ENCODE results near the gene TMEM141. TPM values are rescaled to one million over a fixed set of nuclear protein-coding genes. Genes with fewer than 3 reads are reported as not detected.
"Not testable (repeated sequence)": the region's sequence is repeated elsewhere in the genome, so short reads cannot be mapped to it uniquely, and the experiment has no call there.

The TMEM141 gene
- total RNA-seq, 4 donors from 2014 or later, result 179 to 392 (median 224) TPM

DNA sequence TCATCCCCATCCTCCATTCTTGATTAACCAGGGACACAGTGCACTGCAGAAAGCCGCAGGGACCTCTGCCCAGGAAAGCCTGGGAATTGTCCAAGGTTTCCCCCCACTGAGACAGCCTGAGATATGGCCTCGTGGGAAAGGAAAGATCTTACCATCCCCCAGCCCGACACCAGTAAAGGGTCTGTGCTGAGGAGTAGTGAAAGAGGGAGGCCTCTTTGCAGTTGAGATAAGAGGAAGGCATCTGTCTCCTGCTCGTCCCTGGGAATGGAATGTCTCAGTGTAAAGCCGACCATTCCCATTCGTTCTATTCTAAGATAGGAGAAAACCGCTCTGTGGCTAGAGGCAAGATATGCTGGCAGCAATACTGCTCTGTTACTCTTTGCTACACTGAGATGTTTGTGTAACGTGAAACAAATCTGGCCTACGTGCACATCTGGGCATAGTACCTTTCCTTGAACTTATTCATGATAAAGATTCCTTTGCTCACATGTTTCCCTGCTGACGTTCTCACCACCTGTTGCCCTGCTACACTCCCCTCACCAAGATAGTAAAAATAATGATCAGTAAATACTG lies 5.7 kb downstream of the TMEM141 start:
- peaks cover 49% of the 10 kb centered on the region for H3K27me3 ChIP-seq
- DNase-seq; intact Hi-C loops (cut with DNase I; ENCODE audit: low total_unique reads); H3K4me3 ChIP-seq; H3K36me3 ChIP-seq; H3K9me3 ChIP-seq: not testable (repeated sequence)
- H3K4me1 ChIP-seq, result peaks cover 14 to 93% (median 65%) of the 10 kb centered on the region in 4 donors
- TF ChIP-seq POLR2A (IDR thresholded peaks at IDR 0.05), result peak; percentile 13
- WGBS, 2 donors (ENCODE audit: low coverage in 1 of 2), result 0 to 21% methylated on average over 3 to 10 of the region's 10 CpGs
- in situ Hi-C loops (cut with MboI; ENCODE audit: low pct_ligation_motif_present in 1 of 4, low pct_unique_long_range_greater_than_20kb in 1 of 4, low sequenced_read_pairs in 3 of 4), result loop anchor here in 2 of 4 donors (25.0 kb wide), 1 partner anchor 240 kb away; the partner anchor contains the start of genes ABCA2 (in 2 of the 2), FUT7 (in 2 of the 2) and NPDC1 (in 2 of the 2)
- H3K27ac ChIP-seq, result peak overlapping the region in 1 of 4 donors; percentile 46

DNA sequence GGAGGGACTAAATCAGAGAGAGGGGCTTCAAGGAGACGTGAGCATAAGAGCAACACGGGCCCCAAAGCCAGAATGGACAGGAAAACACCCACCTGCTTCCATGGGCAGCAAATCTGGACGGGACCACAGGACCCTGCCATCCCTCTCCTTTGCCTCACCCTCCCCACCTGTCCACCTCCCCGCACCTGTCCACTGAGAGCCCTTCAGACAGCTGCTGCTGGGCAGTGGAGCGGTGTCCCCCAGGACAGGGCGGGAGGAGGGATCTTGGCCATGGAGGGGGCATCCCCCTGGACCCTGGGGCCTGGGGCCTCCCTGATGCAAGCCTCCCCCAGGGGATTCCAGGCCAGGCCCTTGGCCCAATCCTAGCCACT lies 7.5 kb downstream of the TMEM141 start:
- Histone ChIP-seq H3K27ac (peak overlapping the region; percentile 80 to 90 (median 88)), H3K27me3 (peaks cover 57% of the 10 kb centered on the region), H3K9me3 (no peaks in the 10 kb centered on the region), H3K36me3 (no peaks in the 10 kb centered on the region), H3K4me3 (peak overlapping the region in 3 of 4 donors; percentile 36 to 52 (median 37)), H3K4me1 (peaks cover 8 to 74% (median 47%) of the 10 kb centered on the region in 4 donors)
- no peak for TF ChIP-seq EP300 (IDR thresholded peaks at IDR 0.05; ENCODE audit: low read depth)
- TF ChIP-seq, protein P1, sequence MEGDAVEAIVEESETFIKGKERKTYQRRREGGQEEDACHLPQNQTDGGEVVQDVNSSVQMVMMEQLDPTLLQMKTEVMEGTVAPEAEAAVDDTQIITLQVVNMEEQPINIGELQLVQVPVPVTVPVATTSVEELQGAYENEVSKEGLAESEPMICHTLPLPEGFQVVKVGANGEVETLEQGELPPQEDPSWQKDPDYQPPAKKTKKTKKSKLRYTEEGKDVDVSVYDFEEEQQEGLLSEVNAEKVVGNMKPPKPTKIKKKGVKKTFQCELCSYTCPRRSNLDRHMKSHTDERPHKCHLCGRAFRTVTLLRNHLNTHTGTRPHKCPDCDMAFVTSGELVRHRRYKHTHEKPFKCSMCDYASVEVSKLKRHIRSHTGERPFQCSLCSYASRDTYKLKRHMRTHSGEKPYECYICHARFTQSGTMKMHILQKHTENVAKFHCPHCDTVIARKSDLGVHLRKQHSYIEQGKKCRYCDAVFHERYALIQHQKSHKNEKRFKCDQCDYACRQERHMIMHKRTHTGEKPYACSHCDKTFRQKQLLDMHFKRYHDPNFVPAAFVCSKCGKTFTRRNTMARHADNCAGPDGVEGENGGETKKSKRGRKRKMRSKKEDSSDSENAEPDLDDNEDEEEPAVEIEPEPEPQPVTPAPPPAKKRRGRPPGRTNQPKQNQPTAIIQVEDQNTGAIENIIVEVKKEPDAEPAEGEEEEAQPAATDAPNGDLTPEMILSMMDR (IDR thresholded peaks at IDR 0.05), result no peak
- no peak for TF ChIP-seq POLR2A (IDR thresholded peaks at IDR 0.05)
- no peak for TF ChIP-seq POLR2AphosphoS5 (IDR thresholded peaks at IDR 0.05)
- DNase-seq, result no peak
- WGBS, 2 donors (ENCODE audit: low coverage in 1 of 2), result 42% methylated on average over 2 to 6 of the region's 6 CpGs
- intact Hi-C loops (cut with DNase I; ENCODE audit: low total_unique reads) (no loop called here), in situ Hi-C loops (cut with MboI; ENCODE audit: low pct_ligation_motif_present in 1 of 4, low pct_unique_long_range_greater_than_20kb in 1 of 4, low sequenced_read_pairs in 3 of 4) (loop anchor here in 2 of 4 donors (25.0 kb wide), 1 partner anchor 239 kb away; the partner anchor contains the start of genes ABCA2 (in 2 of the 2), FUT7 (in 2 of the 2) and NPDC1 (in 2 of the 2))

GRCh38 chr9:136799079-136799853 lies 8.1 kb downstream of the TMEM141 start:
- H3K36me3 ChIP-seq, result no peaks in the 10 kb centered on the region
- H3K9me3 ChIP-seq, result no peaks in the 10 kb centered on the region
- in situ Hi-C loops (cut with MboI; ENCODE audit: low pct_ligation_motif_present in 1 of 4, low pct_unique_long_range_greater_than_20kb in 1 of 4, low sequenced_read_pairs in 3 of 4) (loop anchor here in 2 of 4 donors (25.0 kb wide), 1 partner anchor 238 kb away; the partner anchor contains the start of genes ABCA2 (in 2 of the 2), FUT7 (in 2 of the 2) and NPDC1 (in 2 of the 2)), intact Hi-C loops (cut with DNase I; ENCODE audit: low total_unique reads) (no loop called here)
- peak; percentile 83 for DNase-seq
- TF ChIP-seq, protein P1 (IDR thresholded peaks at IDR 0.05), result no peak
- peak in 2 of 3 donors; percentile 10 to 40 for TF ChIP-seq POLR2AphosphoS5 (IDR thresholded peaks at IDR 0.05)
- H3K4me1 ChIP-seq, result peaks cover 8 to 70% (median 42%) of the 10 kb centered on the region in 4 donors
- peaks cover 57% of the 10 kb centered on the region for H3K27me3 ChIP-seq
- 30% methylated on average over 26 of the region's 35 CpGs; no CpG with 5 or more reads in 1 of the 2 donors for WGBS, 2 donors (ENCODE audit: low coverage in 1 of 2)
- peak overlapping the region in 3 of 4 donors; percentile 36 to 52 (median 37) for H3K4me3 ChIP-seq
- peak overlapping the region; percentile 80 to 90 (median 88) for H3K27ac ChIP-seq

DNA sequence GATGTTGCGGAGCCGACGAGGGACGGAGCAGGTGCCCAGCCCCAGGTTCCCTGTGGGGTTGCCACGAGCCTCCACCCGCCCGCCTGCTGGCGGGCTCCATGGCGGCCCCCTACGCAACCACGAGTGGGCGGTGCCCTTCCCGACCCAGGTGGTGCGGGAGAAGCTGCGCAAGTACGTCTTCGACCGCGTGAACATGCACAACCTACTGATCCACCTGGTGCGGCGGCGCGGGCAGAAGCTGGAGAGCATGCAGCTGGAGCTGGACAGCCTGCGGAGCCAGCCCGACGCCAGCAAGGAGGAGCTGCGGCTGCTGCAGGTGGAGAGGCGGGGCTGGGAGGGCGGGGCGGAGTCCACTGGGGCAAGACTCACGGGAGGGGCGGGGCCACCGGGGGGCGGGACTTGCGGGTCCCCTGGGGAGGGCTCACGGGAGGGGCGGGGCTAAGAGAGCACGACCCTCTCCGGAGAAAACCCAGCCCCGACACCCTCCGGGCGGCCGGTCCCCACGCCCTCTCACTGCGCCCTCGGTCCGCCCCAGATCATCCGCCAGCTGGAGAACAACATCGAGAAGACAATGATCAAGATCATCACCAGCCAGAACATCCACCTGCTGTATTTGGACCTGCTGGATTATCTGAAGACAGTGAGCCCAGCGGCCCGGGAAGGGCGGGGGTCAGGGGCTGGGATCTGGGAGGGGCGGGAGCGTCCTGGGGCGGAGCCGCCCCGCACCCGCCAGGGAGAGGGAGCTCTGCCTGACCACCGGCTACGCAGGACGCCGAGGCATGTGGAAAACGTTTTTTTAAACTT lies 8.9 kb downstream of the TMEM141 start:
- Histone ChIP-seq H3K27ac (peak overlapping the region; percentile 80 to 90 (median 88)), H3K4me1 (peaks cover 8 to 62% (median 39%) of the 10 kb centered on the region in 4 donors), H3K36me3 (no peaks in the 10 kb centered on the region), H3K9me3 (no peaks in the 10 kb centered on the region), H3K27me3 (peaks cover 57% of the 10 kb centered on the region), H3K4me3 (peak overlapping the region; percentile 7 to 52 (median 36))
- peak; percentile 60 to 90 (median 88) for TF ChIP-seq POLR2AphosphoS5 (IDR thresholded peaks at IDR 0.05)
- no peak for TF ChIP-seq EP300 (IDR thresholded peaks at IDR 0.05; ENCODE audit: low read depth)
- TF ChIP-seq POLR2A (IDR thresholded peaks at IDR 0.05), result peak; percentile 72
- TF ChIP-seq, protein P1 (IDR thresholded peaks at IDR 0.05), result no peak
- DNase-seq, result peak; percentile 97
- intact Hi-C loops (cut with DNase I; ENCODE audit: low total_unique reads), result no loop called here
- 0 to 2% methylated on average over 2 to 35 of the region's 63 CpGs for WGBS, 2 donors (ENCODE audit: low coverage in 1 of 2)
- in situ Hi-C loops (cut with MboI; ENCODE audit: low pct_ligation_motif_present in 1 of 4, low pct_unique_long_range_greater_than_20kb in 1 of 4, low sequenced_read_pairs in 3 of 4), result loop anchor here in 2 of 4 donors (25.0 kb wide), 1 partner anchor 237 kb away; the partner anchor contains the start of genes ABCA2 (in 2 of the 2), FUT7 (in 2 of the 2) and NPDC1 (in 2 of the 2)
